CD4-positive, alpha-beta T cell treated with Interleukin-1 beta for 1 hour (primary cell): ENCODE data around the gene TADA2A.
"Not testable (repeated sequence)": the region's sequence is repeated elsewhere in the genome, so short reads cannot be mapped to it uniquely, and the experiment has no call there.

Source experiments
- DNase-seq, 2 donors: peaks; one replicate each; pipeline ENCODE4 v3.0.0-alpha.2; 2020 to 2022

The TADA2A gene

DNA sequence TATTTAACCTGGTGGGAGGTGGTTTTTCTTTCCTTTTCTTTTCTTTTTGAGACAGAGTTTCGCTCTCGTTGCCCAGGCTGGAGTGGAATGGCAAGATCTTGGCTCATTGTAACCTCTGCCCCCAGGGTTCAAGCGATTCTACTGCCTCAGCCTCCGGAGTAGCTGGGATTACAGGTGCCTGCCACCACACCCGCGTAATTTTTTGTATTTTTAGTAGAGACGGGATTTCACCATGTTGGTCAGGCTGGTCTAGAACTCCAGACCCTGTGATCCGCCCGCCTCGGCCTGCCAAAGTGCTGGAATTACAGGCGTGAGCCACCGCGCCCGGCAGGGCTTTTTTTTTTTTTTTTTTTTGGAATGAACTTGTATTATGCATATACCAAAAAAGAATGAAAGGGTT lies 1.2 kb upstream of the TADA2A start:
- not testable (repeated sequence) for DNase-seq

DNA sequence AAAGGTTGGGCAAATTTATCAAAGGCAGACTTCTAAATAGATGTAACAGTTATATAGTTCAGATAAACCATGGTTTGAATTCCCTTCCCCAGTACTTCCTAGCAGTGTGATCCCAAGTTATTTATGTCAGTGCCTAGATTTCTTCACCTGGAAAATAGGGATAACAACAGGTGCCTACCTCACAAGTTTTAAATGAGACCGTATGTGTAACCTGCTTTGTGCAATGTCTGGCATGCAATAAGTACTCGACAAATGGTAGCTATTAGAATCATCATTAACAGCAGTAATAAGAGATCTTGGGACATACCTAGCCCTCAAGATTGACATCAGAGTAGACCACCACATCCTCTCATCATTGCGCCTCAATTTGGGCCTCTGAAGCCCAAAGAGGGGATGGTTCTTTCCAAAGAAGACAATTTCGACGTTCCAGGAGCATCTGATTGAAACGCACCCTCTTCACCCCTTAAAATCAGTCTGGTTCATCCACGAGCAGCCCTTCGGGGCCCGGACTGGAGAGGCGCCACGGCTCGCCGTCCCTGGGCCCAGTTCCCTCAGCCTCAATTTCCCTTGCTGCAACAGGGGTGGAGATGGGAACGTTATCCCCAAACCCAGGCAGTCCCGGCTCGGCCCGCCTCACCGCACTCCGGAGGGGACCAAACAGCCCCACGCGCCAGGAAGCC lies 591 bp upstream of the TADA2A start:
- no peak for DNase-seq

DNA sequence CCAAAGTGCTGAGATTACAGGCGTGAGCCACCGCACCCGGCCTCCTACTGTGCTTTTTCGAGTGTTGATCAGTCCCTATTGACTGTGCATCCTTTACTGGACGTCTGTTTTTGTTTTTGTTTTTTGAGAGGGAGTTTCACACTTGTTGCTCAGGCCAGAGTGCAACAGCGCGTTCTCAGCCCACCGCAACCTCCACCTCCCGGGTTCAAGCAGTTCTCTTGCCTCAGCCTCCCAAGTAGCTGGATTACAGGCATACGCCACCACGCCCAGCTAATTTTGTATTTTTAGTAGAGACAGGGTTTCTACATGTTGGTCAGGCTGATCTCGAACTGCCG lies 1.4 kb downstream of the TADA2A start:
- DNase-seq = not testable (repeated sequence)

DNA sequence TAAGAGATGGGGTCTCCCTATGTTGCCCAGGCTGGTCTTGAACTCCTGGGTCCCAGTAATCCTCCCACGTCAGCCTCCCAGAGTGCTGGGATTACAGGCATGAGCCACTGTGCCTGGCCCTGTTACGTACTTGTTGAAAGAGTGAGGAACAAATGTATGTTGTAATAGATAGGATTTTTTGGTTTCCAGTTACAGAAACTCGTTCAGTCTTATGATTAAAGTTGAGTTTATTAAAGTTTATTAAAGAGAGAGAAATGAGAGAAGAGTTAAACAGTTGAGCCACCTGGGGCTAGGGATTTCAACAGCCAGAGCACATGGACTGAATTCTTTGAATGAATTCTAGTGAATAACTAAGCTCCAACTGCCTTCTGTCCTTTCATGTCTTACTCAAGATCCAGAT lies 3.7 kb downstream of the TADA2A start:
- no peak for DNase-seq

DNA sequence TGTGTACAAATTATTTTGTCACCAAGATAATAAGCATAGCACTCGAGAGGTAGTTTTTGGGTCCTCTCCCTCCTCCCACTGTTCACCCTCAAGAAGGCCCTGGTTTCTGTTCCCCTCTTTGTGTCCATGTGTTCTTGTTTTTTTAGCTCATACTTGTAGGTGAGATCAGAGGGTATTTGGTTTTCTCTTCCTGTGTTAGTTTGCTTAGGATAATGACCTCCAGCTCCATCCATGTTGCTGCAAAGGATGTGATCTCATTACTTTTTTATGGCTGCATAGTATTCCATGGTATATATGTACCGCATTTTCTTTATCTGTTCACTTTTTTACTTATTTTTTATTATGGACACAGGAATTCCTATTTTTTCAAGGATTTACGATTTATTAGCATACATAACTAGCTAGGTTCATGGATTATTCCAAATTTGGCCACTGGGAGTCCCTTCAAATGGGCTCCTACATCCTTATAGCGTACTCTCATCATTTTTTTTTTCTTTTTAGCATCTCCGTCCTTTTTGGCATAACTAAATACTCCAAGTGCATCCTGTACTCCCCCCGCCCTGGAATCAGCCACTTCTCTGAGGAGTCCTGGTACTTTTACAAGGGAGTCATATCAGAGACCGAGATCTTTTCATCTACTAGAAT lies 7.3 kb downstream of the TADA2A start:
- no peak for DNase-seq

DNA sequence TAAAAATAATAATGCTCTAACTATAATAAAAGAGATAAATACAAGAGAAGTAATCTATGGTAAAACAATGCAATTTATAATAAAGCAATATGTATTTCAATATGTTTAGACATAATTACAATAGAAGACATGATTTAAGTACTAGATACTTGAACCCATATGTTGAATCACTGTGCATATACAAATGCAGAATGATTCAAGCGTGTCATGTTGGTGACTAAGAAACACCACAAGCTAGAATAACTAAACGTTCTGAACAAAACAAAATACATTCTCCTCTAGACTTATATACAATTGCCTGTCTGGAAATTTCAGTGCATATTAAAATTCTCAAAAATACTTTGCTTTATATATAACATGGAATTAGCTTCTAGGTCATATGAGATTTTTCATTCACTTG lies 11.2 kb downstream of the TADA2A start:
- DNase-seq = no peak

DNA sequence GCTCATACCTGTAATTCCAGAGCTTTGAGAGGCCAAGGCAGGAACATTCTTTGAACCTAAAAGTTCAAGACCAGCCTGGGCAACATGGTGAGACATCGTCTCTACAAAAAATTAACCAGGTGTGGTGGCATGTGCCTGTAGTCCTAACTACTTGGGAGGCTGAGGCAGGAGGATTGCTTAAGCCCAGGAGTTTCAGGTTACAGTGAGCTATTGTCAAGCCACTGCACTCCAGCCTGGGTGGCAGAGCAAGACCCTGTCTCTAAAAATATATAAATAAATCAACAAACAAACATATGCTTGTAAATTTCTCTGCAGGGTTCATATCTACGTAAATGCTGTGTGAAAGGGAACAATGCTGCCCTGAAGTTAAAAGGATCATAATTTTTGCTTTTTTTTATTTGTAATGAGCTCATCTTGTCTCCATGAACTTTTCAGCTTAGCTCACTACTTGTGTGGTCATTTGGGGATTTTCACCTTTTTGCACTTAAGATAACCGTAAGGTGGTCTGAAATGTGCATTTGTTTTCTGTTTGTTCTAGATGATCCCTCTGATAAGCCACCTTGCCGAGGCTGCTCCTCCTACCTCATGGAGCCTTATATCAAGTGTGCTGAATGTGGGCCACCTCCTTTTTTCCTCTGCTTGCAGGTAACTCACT lies 16.4 kb downstream of the TADA2A start:
- no peak for DNase-seq

DNA sequence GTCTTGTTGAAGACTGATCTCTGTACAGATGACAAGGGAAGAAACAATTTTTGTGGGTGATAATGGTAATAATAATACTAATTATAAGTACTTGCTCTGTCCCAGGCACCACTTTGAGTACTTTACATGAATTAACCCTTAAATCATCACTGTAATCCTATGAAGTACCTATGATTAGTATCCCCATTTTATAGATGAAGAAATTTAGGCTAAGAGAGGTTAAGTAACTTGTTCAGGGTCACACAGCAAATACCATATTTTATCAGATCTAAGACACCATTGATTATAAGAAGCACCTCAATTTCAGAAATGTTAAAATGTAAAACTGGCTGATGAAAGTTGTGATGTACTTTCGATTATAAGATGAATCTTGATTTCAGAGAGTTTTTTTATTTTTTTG lies 18.6 kb downstream of the TADA2A start:
- DNase-seq = no peak

DNA sequence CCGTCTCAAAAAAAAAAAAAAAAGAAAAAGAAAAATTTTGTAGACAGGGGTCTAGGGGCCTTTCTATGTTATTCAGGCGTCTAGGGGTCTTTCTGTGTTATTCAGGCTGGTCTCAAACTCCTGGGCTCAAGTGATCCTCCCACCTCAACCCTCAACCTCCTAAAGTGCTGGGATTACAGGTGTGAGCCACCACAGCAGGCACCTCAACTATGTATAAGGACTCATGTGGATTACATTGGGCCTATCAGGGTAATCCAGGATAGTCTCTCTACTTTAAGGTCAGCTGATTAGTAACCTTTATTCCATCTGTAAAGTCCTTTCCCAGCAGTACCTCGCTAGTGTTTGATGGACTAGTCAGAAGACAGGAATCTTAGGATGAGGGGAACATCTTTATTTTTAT lies 22.4 kb downstream of the TADA2A start:
- no peak for DNase-seq

DNA sequence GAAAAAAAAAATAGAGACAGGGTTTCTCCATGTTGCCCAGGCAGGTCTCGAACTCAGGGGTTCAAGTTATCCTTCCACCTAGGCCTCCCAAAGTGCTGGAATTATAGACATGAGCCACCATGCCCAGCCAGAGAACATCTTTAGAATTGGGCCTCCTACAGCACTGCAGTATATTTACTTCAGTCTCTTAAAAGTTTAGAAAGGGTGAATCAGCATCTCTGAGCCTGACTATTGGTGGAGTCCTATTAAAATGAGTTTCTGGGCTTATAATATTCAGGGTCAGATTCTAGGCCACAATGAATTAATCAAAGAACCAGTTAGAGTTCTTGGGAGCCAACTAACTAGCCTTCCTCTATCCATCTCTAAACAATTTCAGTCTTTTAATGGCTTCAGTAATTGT lies 22.8 kb downstream of the TADA2A start:
- DNase-seq = no peak

DNA sequence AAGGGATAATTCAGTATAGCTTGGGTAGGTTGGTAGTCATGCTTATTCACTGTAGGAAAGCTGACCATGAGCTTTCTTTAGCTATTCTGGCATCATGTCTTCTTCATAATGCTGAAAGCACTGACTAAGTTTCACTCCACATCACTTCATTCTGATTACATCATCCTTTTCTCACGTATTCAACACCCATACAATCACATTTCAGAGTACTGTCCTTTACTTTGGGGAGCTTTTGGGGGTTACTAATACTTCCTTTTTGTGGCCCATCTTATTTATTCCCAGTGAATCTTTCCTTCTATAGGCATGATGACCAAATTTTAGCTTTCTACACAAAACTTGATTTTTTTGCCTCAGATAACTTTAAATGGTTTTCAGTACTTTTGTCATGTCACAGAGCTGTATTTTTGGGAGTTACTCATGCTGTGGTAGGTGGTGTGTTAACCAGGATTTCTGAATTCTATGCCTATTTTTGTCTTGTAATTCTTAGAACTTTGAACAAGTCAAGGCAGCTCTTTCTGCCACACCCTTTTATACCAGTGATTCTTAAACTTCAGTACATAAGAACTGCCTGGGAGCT lies 23.5 kb downstream of the TADA2A start:
- no peak for DNase-seq

DNA sequence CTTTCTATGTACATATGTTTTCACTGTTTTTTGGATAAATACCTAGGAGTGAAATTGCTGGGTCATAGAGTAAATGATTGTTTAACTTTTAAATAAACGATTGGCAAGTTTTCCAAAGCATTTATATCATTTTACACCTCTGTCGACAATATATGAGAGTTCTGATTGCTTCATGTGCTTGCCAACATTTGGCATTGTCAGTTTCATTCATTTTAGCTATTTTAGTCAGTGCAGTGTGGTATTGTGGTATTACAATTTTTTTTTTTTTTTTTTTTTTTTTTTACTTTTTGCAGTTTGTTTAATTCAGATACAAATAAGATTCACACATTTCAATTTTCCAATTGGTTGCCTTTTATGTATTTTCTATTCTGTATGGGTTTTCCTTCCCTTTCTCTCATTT lies 26.0 kb downstream of the TADA2A start:
- no peak for DNase-seq

DNA sequence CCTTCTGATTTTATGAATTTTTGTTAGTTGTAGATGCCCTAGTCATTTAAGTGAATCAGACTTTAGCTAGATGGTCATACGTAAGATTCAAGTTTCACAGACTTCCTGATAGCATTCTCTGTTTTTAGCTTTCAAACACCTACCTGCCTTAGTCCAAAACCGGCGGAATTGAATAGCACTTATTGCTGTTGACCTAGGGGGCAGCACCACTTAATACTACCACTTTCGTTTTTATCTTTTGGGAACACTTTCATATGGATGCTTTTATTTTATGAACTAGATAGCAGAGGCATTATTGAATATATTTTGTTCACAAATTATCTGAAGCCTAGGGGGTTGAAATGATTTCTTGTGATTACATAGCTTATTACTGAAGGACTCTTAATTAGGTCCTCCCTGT lies 31.5 kb downstream of the TADA2A start:
- no peak for DNase-seq

DNA sequence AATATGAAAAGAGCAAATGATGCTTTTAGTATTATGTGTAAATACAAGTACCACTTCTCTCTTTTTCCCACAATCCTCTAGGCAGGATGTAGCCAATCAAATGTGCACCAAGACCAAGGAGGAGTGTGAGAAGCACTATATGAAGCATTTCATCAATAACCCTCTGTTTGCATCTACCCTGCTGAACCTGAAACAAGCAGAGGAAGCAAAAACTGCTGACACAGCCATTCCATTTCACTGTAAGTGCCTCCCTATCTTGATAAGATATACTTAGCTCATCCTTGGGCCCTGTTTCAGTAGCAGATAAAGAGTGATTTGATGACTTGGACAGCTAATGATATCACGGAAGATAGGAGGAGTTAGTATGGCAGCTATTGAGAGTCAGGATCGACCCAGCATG lies 33.7 kb downstream of the TADA2A start:
- DNase-seq = no peak

DNA sequence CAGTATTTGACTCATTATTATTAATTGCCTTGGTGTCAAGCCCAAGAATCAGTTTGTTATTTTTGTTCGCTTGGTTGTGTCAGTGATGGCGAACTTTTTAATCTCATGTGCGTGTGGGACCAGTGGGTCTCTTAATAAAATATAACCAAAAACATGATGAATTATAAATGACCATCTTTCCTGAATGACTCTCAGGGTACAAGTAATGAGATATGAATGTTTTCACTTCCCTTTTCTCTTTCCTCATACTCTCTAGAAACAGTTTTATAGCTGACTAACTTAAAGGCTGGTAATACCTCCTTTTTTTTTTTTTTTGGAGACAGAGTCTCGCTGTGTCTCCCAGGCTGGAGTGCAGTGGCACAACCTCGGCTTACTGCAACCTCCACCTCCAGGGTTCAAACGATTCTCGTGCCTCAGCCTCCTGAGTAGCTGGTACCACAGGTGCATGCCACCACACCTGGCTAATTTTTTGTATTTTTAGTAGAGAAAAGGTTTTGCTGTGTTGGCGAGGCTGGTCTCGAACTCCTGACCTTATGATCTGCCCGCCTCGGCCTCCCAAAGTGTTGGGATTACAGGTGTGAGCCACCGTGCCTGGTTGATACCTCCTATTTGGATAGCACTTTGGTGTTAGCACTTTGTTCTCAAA lies 34.8 kb downstream of the TADA2A start:
- not testable (repeated sequence) for DNase-seq

DNA sequence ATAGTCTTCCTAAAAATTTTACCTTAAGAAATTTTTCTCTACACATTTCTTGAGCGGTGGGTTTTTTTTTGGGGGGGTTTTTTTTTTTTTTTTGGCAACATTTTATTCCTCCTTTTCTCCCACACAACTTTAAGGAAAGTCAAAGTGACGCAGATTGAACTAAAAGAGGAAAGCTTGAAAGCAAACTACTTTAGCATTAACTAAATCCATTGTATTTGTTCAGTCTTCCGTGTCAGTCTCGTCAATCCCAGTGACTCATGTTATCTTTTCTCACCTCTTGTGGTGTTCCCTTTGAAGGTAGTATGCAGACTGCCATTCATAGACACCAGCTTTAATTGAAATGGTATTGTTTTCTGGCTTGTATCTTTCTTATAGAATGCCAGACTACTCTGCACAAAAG lies 39.3 kb downstream of the TADA2A start:
- DNase-seq = no peak

DNA sequence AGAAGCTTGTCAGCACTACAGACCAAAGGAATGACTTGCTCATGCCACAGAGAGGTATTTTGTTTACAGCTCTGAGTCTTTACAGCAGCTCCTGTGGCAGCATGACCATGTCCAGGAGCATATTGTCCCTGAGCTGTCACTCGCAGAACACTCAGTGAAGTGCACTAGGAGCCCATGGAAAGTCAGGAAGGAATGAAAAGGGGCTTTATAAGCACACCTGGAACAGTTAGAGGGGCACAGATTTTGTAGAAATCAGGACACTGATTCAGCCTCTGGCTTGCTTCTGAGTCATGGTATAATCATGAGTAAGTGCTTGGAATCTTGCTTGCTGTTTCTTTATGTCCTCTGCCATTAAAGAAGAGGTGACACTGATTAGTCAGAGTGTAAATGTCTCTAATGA lies 41.0 kb downstream of the TADA2A start:
- DNase-seq = no peak

DNA sequence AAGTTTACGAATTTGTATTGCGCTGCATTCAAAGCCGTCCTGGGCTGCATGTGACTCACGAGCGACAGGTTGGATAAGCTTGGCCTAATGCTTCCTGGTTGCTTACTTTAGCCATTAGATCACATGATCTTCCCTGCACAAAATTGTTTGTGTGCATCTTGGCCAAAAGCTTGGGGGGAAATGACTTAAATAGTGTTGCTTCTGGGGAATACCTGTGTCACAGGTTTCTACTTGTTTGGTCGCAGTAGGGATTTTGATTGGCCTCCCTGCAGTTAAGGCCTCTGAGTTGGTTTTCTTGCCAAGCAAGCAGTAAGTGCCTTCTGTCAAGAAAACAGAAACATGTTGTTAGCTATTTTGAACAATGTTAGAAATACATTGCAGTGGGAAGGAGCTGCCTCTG lies 43.4 kb downstream of the TADA2A start:
- no peak for DNase-seq

DNA sequence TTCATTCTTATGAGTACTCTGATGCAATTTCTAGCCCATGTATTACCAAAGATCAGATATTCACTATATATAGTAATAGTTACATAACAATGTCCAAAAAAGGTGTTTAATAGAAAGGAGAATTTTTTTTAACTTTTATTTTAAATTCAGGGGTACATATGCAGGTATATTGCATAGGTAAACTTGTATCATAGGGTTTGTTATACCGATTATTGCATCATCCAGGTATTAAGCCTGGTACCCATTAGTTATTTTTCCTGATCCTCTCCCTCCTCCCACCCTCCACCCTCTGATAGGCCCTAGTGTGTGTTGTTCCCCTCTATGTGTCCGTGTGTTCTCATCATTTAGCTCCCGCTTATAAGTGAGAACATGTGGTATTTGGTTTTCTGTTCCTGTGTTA lies 51.1 kb downstream of the TADA2A start:
- not testable (repeated sequence) for DNase-seq

DNA sequence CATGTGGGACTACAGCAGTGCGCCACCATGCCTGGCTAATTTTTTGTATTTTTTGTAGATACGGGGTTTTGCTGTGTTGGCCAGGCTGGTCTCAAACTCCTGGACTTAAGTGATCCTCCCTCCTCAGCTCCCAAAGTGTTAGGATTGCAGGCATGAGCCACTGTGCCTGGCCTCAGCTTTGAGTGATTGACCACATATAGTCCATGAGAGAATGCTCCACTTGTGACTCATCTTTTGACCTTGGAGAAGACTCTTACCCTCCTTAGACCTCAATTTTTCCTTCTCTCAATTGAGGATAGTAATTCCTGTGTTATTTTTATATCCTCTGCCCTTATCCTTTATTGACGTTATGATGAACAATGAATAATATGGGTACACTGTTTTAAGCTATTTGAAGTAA lies 52.1 kb downstream of the TADA2A start:
- no peak for DNase-seq

DNA sequence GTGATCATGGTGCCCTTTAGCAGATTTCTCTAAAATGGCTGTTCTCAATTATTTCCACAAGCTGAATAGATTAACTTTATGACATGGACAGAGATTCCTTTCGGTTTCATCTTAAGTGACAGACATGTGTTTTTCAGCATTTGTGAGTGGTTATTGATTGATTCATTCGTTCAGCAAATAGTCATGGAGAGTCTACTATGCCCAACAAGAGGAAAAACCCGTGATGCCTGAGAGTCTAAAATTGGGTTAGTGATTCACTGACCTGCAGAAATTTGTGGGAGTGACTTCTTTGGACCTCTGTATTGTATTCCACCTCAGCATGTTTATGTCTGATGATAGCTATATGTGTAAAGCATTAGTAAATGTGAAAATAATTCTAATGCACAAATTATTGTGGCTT lies 55.0 kb downstream of the TADA2A start:
- DNase-seq = no peak

DNA sequence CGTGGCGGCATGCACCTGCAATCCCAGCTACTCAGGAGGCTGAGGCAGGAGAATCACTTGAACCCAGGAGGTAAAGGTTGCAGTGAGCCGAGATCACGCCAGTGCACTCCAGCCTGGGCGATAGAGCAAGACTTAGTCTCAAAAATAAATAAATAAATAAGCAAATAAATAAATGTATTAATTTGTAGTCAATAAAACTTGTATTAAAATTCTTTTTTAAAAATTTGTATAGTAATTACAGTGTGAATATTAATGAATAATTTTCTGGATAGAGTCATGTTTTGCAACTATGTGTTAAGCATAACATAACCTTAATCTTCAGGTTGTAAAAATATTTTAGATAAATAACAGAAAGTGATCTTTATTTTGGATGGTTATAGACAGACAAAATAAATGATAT lies 55.8 kb downstream of the TADA2A start:
- DNase-seq = no peak

DNA sequence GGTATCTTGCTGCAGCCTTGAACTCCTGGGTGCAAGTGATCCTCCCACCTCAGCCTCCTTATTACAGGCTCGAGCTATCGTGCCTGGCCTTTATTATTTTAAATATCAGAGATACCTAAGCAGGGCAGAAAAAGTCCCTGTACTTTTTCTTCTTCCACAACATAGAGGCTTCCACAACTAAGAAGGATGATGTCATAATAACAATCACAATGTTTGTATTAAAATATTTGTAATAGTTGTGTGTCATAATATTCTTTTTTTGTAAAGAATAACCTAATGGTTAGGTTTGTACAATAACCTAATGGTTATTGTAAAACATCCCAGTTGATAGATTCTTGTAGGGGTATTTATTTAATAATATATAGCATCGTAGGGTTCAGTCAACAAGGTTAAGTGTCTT lies 56.4 kb downstream of the TADA2A start:
- no peak for DNase-seq

DNA sequence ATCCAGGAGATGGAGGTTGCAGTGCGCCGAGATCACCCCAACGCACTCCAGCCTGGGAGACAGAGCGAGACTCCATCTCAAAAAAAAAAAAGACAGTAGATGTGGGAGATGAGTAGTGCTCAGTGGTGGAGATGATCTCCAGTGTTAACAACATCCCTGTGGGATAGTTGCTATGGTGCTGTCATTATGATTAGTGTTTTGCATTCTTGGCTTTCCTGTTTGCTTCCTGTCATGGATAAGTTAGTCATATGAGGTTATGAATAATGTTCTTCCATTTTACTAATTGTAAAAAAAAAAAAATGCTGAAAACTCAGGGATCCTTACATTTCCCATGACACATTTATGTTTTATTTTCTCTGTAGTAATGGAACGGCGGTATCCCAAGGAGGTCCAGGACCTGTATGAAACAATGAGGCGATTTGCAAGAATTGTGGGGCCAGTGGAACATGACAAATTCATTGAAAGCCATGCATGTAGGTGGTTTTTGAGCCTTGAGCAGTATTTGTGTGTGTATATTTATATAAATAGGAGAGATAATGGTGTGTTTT lies 58.5 kb downstream of the TADA2A start:
- DNase-seq = no peak
